ENCODE measurements around the gene RAB24. TPM values are rescaled to one million over a fixed set of nuclear protein-coding genes. Genes with fewer than 3 reads are reported as not detected.
A peak's percentile ranks its signal among the peaks of the same experiment; 100 is the strongest.

RAB24 gene
- total and polyA plus RNA-seq, 2 of the 4 experiments (the other 2 are of a cell fraction): 18.5 to 60.8 TPM

GRCh38 chr5:177264178-177264577 is 39.3 kb downstream of the RAB24 start:
- no peak overlapping the region for H2BK120ac ChIP-seq (ENCODE audit: low read depth, low read length)
- no CpG with 5 or more reads among the region's 1 CpG for WGBS, 2 experiments (ENCODE audit: extremely low coverage in 2 of 2, insufficient read length in 1 of 2)
- H3K36me3 ChIP-seq (ENCODE audit: control insufficient read depth, insufficient read depth, low read length): peaks cover 36% of the 10 kb centered on the region
- H2BK20ac ChIP-seq (ENCODE audit: low read depth, low read length): no peak overlapping the region
- POLR2A ChIA-PET (ENCODE audit: unreplicated experiment): interaction anchor here (0.6 kb wide), 1 partner anchor 236 kb away, joined by 14 read pairs; no protein-coding TSS in a partner anchor
- CTCF ChIA-PET: no interaction called here
- H4K91ac ChIP-seq (ENCODE audit: insufficient read depth, low read depth, low read length): no peak overlapping the region
- no peak overlapping the region for H2BK5ac ChIP-seq (ENCODE audit: low read depth, low read length, poor library complexity, severe bottlenecking)
- no peaks in the 10 kb centered on the region for H3K27me3 ChIP-seq (ENCODE audit: control insufficient read depth, insufficient read depth, low read length)
- H3K23ac ChIP-seq (ENCODE audit: low read depth, low read length): no peak overlapping the region
- H4K20me1 ChIP-seq (ENCODE audit: insufficient read depth, low read length): no peaks in the 10 kb centered on the region; the same call in 1 of the 2 replicates
- no peak overlapping the region for H3K56ac ChIP-seq (ENCODE audit: extremely low read depth, insufficient read depth, low read length)
- no peak overlapping the region for H3K14ac ChIP-seq (replicated peaks; ENCODE audit: low read depth, low read length)
- H4K5ac ChIP-seq (ENCODE audit: low read depth, low read length): no peak overlapping the region
- H3K18ac ChIP-seq (ENCODE audit: low read depth, low read length): no peak overlapping the region
- H3K79me1 ChIP-seq (ENCODE audit: low read depth in 1 of 2, low read length in 2 of 2): peaks cover 6 to 15% of the 10 kb centered on the region in 2 experiments
- H3K9me1 ChIP-seq (ENCODE audit: insufficient read depth, low read length): peaks cover 6% of the 10 kb centered on the region; the same call in 1 of the 2 replicates
- no peak overlapping the region for H3K4ac ChIP-seq (ENCODE audit: low read depth, low read length)
- DNase-seq (no peak), ATAC-seq (ENCODE audit: low read depth) (no peak)
- no peak overlapping the region for H4K8ac ChIP-seq (ENCODE audit: low read depth in 2 of 2, low read length in 2 of 2)
- in situ Hi-C loops (cut with MboI; ENCODE audit: low sequenced_read_pairs): no loop called here
- H2AK9ac ChIP-seq (replicated peaks; ENCODE audit: low read depth, low read length, poor library complexity): no peak overlapping the region
- intact Hi-C loops (cut with micrococcal nuclease): no loop called here
- TF ChIP-seq USF2 (IDR thresholded peaks at IDR 0.05; ENCODE audit: low read depth, low read length): no peak
- TF ChIP-seq CEBPB (IDR thresholded peaks at IDR 0.05; ENCODE audit: low read depth, low read length): peak; percentile 46; the same call in 1 of the 2 replicates
- H2AFZ ChIP-seq (replicated peaks; ENCODE audit: low read length, poor library complexity): no peak overlapping the region
- dilution Hi-C loops (cut with HindIII; ENCODE audit: low sequenced_read_pairs, unreplicated experiment): no loop called here
- no peak overlapping the region for H3K27ac ChIP-seq (ENCODE audit: insufficient read depth, low read length)
- H3K4me1 ChIP-seq (ENCODE audit: control insufficient read depth, insufficient read depth, low read length): no peaks in the 10 kb centered on the region
- H3K9me3 ChIP-seq (ENCODE audit: control insufficient read depth, insufficient read depth, low read length): no peaks in the 10 kb centered on the region
- H2AK5ac ChIP-seq (ENCODE audit: low read depth, low read length): no peak overlapping the region
- BruUV-seq (replicated peaks): no TSS peak
- no peak overlapping the region for H2BK15ac ChIP-seq (ENCODE audit: low read depth, low read length)
- no peak overlapping the region for H3K4me2 ChIP-seq (ENCODE audit: low read depth, low read length)
- no peak overlapping the region for H3K4me3 ChIP-seq (ENCODE audit: insufficient read depth, low read depth, low read length)
- no peak overlapping the region for H3K9ac ChIP-seq (ENCODE audit: low read depth, low read length)
